Endometrial microvascular endothelial cells (primary cell): ENCODE data around the gene BICDL2. TPM values are rescaled to one million over a fixed set of nuclear protein-coding genes. Genes with fewer than 3 reads are reported as not detected.
"Not testable (repeated sequence)": the region's sequence is repeated elsewhere in the genome, so short reads cannot be mapped to it uniquely, and the experiment has no call there.

Source experiments
- in situ Hi-C: cut with HindIII; loops from 2 replicates; pipeline ENCODE4 v1.10.0; 2017; ENCODE audit warnings: low sequenced_read_pairs, low pct_unique_long_range_greater_than_20kb; ENCODE audit errors: inconsistent ontology term
- total RNA-seq: library from RNA; depleted of rRNA; stranded (reverse); fragments of >200 nt; gene quantifications from one replicate; pipeline ENCODE4 v1.2.3, GENCODE V29; 2015; ENCODE audit errors: inconsistent ontology term

Gene BICDL2, protein sequence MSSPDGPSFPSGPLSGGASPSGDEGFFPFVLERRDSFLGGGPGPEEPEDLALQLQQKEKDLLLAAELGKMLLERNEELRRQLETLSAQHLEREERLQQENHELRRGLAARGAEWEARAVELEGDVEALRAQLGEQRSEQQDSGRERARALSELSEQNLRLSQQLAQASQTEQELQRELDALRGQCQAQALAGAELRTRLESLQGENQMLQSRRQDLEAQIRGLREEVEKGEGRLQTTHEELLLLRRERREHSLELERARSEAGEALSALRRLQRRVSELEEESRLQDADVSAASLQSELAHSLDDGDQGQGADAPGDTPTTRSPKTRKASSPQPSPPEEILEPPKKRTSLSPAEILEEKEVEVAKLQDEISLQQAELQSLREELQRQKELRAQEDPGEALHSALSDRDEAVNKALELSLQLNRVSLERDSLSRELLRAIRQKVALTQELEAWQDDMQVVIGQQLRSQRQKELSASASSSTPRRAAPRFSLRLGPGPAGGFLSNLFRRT
- not detected for total RNA-seq

DNA sequence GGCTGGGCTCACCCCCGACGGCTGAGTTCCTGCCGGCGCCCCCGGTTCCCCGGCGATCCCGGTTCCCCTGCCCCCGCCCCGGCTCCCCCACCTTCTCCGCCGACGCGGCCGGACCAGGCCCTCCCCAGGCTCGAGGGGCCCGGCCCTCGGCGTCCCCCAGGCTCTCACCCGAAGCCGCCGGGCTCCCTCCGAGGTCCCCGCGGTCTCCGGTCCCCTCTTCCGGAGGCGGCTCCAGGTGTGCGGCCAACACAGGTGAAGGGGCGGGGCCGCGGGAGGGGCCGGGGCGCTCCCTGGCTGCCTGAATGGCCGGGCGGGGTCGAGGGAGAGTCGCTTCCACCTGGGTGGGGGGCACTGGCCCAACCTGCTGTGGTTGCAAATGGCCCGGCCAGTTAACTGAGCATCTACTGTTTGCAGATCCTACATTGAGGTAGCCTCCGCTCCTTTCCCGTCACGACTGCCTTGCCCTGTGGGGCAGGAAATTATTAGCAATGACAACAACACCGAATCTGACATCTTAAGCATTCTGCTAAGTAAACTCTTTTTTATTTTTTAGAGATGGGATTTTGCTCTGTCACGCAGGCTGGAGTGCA lies at the start of gene BICDL2:
Gene BICDL2, minus strand, starts transcription at position 219 of the 590 bp plus-strand sequence. CDS start 1,448 bp downstream, outside the sequence.
- in situ Hi-C loops: no loop called here

DNA sequence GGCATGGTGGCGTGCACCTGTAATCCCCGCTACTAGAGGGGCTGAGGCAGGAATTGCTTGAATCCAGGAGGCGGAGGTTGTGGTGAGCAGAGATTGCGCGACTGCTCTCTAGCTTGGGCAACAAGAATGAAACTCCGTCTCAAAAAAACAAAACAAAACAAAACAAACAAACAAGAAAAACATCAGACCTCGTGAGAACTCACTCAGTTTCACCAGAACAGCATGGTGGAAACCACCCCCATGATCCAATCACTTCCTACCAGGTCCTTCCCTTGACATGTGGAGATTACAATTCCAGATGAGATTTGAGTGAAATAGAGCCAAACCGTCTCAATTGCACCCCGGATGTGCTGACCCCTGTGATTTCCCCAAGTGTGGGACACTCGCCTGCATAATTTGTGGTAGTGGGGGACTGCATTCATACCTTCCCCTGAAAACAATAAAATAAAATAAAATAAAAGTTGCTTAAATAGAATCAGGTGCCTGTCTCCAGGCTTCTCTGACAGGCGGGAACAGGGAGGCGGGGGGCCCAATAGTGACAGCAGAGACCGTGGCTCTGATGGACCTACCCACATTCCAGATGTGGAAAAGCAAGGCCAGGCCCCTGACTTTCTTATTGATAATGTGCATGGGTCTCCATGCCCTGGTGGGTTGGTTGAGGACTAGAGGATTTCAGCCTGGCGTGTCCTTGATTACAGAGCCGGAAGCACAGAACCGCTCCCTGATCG lies 49.3 kb upstream of the BICDL2 start:
- in situ Hi-C loops: no loop called here

DNA sequence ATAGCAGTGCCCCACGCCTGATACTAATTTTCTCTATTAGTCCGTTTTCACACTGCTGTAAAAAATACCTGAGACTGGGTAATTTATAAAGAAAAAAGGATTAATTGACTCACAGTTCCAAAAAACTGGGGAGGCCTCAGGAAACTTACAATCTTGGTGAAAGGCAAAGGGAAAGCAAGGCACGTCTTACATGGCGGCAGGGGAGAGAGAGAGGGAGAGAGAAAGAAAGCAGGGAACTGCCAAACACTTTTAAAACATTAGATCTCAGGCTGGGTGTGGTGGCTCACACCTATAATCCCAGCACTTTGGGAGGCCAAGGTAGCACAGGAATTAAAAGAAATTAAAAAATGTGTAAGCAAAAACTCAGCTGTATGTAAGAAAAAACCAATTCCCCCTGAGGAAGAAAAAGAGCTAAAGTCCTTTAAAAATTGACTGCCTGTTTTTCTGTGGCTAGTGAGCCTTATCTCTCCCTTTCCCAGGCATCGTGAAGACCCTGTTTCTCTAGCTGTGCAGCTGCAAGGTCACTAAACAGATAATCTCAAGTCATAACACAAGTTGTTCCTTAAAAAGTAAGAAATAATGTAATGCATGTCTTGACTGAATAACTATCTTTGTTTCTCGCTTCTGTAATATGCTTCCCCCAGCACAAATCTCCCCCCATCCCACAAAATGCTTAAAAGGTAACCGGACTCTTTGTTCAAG lies 48.4 kb upstream of the BICDL2 start:
- in situ Hi-C loops: no loop called here

DNA sequence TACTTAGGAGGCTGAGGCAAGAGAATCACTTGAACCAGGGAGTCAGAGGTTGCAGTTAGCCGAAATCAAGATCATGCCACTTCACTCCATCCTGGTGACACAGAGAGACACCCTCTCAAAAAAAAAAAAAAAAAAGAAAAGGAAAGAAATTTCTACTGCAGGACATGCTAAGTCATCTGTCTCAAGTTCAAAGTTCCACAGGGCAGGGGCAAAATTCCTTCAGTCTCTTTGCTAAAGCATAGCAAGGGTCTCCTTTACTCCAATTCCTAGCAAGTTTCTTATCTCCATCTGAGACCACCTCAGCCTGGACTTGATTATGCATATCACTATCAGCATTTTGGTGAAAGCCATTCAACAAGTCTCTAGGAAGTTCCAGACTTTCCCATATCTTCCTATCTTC lies 47.7 kb upstream of the BICDL2 start:
- in situ Hi-C loops: no loop called here

DNA sequence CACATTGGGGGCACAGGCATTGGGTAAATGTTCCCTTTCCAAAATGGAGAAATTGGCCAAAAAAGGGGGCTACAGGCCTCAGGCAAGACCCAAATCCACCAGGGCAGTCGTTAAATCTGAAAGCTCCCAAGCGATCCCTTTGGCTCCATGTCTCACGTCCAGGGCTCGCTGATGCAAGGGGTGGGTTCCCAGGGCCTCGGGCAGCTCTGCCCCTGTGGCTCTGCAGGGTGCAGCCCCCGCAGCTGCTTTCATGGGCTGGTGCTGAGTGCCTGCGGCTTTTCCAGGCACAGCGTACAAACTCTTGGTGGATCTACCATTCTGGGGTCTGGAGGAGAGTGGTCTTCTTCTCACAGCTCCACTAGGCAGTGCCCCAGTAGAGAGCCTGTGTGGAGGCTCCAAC lies 46.7 kb upstream of the BICDL2 start:
- in situ Hi-C loops: not testable (repeated sequence)

DNA sequence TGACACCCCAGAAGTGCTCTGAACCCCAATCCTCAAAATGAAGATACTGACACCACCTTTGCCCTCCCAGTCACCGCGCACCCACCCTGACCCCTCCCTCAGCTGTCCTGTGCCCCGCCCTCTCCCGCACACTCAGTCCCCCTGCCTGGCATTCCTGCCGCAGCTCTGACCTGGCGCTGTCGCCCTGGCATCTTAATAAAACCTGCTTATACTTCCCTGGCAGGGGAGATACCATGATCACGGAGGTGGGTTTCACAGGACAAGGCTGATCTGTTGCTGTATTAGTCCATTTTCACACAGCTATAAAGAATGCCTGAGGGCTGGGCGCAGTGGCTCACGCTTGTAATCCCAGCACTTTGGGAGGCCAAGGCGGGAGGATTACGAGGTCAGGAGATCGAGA lies 45.2 kb upstream of the BICDL2 start:
- in situ Hi-C loops: not testable (repeated sequence)

DNA sequence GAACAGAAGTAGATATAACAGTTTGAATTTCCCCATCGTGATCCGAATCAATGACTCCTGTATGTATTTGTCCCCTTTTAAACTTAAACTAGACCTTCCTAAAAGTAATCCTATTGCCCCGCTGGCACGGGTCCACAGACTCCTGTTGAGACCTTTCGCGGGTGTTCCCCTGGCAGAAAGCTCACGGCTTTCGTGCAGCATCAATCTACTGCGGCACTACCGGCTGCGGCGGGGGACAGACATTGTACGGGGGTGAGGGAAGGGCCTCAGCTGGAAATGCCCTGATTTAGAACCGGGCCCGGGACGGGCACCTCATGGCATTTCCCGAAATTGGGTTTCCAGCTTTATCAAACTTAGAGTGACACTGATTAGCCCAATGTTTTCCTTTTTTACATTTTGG lies 43.3 kb upstream of the BICDL2 start:
- in situ Hi-C loops: no loop called here

DNA sequence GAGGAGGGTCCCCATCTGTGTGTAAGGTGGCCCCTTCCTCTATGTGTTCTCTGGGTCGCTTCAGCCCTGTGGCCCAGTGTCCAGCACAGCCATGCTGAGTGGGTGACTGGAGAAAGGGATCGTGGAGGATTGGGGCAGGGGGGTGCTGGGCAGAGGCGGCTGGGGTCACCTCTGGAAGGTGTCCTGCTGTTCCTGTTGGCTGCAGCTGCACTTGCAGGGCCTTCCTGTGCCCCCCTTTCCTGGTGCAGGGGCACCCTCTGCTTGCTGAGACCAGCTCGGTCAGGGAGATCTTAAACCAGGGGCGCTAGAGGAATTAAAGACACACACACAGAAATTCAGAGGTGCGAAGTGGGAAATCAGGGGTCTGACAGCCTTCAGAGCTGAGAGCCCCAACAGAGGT lies 39.8 kb upstream of the BICDL2 start:
- in situ Hi-C loops: no loop called here

DNA sequence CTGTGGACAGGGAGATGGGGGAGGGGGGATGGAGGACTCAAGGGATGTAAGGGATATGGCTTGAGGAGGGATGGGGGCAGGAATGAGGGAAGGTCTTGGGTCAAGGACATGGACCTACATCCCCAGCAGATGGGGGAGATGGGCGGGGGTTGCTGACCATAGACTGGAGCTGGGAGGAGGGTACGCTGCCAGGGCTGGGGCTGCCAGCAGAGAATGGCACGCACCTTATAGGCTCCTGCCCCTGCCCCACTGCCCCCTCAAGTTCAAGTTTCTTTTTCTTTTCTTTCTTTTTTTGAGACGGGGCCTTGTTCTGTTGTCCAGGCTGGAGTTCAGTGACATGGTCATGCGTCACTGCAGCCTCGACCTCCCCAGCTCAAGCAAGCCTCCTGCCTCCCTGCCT lies 39.2 kb upstream of the BICDL2 start:
- in situ Hi-C loops: not testable (repeated sequence)

DNA sequence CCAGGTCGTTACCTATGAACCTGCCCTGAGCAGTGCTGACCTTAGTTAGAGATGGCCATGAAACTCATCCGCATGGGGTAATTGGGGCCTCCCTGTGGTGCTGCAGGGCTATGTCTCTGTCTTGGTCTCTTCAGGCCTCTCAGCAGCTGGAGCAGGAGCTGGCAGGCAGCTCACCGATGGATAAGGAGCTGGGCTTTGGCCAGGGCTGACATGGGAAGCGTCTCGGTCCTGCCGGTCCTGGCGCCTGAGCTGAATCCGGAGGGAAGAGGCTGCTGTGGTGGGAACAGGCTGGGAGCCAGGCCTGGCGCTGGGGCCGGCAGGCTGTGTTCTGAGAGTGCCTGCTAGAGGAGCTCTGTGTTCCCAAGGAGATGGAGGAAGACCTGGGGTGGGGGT lies 38.8 kb upstream of the BICDL2 start:
- in situ Hi-C loops: no loop called here

DNA sequence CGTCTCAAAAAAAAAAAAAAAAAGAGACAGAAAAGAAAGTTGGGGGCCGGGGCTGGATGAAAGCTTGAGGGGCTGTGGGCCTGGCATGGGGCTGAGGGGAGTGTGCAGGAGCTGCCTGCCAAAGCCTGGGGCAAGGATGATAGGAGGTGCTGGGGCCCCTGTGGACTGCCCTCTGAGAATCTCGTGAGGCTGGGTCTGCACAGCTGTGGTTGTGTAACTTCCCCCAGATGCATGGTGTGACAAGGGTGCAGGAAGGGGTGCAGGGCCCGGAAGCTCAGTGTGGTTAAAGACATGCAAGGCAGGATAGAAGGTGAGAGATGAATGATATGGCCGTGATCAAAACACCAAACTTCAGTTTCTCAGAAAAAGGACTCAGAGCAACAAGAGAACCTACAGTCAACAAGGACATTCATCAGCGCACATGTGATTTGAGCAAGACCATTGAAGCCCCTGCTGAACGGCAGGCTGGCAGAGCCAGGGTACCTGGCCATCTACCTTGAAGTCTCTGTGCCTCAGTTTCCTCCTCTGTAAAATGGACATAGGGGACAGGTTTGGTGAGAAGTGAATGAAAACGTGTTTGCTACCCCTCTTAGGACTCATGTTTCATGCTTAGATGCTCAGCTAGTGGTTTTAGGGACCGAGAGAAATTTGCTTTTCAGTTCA lies 38.2 kb upstream of the BICDL2 start:
- in situ Hi-C loops: no loop called here

DNA sequence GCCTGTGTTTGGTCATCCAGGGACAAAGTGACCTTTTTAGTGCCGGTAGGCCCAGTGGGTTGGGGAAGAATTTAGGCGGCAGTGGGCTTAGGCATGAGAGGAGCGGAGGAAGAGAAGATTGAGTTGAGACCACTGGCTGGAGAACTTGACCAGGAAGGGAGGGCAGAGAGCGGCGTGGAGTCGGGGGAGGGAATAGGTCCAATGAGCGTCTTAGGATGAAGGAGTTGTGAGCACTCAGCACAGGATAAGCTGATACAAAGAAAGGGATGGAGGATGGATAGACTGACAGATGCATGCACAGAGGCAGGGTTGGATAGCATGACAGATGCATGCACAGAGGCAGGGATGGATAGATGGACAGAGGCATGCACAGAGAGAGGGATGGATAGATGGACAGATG lies 36.7 kb upstream of the BICDL2 start:
- in situ Hi-C loops: no loop called here

DNA sequence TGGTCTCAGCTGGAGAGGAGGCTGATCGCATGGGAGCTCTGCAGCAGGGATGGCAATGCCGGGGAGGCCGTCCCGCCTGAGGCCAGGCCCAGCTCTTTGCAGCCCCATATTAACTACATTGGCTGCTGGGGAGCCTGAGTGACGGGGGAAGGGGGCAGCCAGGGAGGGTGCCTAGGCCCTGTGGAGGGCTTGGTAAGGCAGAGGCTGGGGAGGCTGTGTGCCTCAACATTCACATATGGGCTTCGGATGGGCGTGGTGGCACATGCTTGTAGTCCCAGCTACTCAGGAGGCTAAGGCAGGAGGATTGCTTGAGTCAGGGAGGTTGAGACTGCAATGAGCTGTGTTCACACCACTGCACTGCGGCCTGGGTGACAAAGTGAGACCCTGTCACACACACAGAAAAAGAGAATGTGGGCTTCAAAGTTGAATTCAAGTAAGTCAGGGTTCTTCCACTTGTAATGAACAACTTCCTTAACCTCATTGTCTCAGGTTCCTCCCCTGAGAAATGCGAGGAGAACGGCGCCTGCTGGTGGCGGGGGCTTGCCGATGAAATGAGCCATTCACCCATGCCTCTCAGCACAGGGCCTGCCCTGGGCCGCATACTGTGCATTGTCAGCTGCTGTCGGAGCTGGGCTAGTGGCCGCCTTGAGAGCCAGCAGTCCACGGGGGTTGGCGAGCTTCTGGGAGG lies 36.0 kb upstream of the BICDL2 start:
- in situ Hi-C loops: not testable (repeated sequence)

DNA sequence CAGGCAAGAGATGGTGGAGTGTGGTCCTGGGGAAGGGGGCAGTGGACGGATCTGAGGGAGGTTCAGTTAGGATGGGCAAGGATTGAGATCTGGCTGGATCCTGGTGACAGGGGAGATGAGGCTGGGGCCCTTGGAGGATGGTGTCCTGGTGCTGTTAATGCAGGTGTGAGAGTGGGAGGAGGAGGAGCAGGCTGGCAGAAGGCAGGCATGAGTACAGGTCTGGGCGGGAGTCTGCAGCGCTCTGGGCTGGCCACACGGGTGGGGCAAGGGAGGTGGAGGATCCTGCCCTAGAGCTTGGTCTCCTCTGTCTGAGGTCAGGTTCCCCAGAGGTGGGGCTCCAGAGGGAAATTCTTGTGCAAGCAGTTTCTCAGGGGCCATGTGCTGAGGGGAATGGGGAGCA lies 35.4 kb upstream of the BICDL2 start:
- in situ Hi-C loops: not testable (repeated sequence)

DNA sequence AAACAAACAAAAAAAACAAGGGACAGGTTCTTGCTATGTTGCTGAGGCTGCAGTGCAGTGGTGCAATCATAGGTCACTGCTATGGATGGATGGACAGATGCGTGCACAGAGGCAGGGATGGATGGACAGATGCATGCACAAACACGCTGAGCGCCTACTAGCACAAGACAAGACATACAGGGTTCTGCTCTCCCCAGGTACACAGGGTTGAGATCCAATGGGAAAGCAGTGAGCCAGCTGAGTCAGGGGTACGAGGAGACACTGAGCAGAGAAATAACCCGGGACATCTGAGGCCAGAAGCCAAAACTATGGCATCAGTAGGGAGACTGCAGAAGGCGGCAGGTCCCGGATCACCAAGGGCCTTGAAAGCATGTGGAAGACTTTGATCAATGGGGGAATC lies 34.9 kb upstream of the BICDL2 start:
- in situ Hi-C loops: no loop called here

DNA sequence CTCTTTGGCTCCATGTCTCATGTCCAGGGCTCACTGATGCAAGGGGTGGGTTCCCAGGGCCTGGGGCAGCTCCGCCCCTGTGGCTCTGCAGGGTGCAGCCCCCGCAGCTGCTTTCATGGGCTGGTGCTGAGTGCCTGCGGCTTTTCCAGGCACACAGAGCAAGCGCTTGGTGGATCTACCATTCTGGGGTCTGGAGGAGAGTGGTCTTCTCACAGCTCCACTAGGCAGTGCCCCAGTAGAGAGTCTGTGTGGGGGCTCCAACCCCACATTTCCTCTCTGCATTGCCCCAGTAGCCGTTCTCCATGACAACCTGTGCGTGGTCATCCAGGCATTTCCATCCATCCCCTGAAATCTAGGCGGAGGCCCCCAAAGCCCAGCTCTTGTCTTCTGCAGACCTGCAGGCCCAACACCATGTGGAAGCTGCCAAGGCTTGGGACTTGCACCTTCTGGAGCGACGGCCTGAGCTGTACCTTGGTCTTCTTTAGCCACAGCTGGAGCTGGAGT lies 33.9 kb upstream of the BICDL2 start:
- in situ Hi-C loops: no loop called here

DNA sequence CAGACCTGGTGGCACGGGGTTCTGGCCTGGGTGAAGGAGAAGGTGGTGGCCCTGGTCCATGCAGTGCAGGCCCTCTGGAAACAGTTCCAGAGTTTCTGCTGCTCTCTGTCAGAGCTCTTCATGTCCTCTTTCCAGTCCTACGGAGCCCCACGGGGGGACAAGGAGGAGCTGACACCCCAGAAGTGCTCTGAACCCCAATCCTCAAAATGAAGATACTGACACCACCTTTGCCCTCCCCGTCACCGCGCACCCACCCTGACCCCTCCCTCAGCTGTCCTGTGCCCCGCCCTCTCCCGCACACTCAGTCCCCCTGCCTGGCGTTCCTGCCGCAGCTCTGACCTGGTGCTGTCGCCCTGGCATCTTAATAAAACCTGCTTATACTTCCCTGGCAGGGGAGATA lies 32.4 kb upstream of the BICDL2 start:
- in situ Hi-C loops: not testable (repeated sequence)

DNA sequence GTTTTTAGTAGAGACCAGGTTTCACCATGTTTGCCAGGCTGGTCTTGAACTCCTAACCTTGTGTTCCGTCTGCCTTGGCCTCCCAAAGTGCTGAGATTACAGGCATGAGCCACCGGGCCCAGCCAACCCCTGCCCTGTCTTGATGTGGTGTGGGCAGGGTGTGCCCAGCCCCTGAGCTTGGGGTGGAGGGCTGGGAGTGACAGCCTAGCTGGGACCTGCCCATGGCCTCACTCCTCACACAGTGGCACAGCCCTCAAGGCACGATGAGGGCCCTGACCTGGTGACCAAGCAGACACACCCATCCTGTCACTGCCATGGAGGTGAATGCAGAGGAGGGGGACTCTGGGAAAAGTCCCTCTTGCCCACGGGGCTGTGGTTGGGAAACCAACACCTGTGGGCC lies 31.7 kb upstream of the BICDL2 start:
- in situ Hi-C loops: no loop called here
